Trophoblast cell (in vitro differentiated cells and primary cell): ENCODE measurements around the gene PAK3.

Source experiments
- DNase-seq, 2 donors: peaks; one replicate each; pipeline ENCODE4 v3.0.0-alpha.2; 2016
- H2AFZ ChIP-seq: 2 replicates; pipeline ENCODE4 v1.6.1; 2013; ENCODE audit warnings: low read length, moderate library complexity, mild to moderate bottlenecking; ENCODE audit not compliant: insufficient read depth, poor library complexity
- H2AK5ac ChIP-seq: 2 replicates; pipeline ENCODE4 v1.6.1; 2013; ENCODE audit warnings: mild to moderate bottlenecking, low read length
- H2BK120ac ChIP-seq: 2 replicates; pipeline ENCODE4 v1.6.1; 2013; ENCODE audit warnings: low read length, mild to moderate bottlenecking, moderate library complexity; ENCODE audit not compliant: insufficient read depth, poor library complexity
- H2BK12ac ChIP-seq: 2 replicates; pipeline ENCODE4 v1.6.1; 2013; ENCODE audit warnings: mild to moderate bottlenecking, low read length, moderate library complexity
- H2BK5ac ChIP-seq: 2 replicates; pipeline ENCODE4 v1.6.1; 2013; ENCODE audit warnings: low read length, low read depth, moderate library complexity, mild to moderate bottlenecking; ENCODE audit not compliant: poor library complexity
- H3K14ac ChIP-seq: 2 replicates; pipeline ENCODE4 v1.6.1; 2013; ENCODE audit warnings: mild to moderate bottlenecking, low read length
- H3K18ac ChIP-seq: 2 replicates; pipeline ENCODE4 v1.6.1; 2013; ENCODE audit warnings: mild to moderate bottlenecking, low read length
- H3K23ac ChIP-seq: 2 replicates; pipeline ENCODE4 v1.6.1; 2013; ENCODE audit warnings: low read length
- H3K27ac ChIP-seq: 2 replicates; pipeline ENCODE4 v1.5.1; 2013; ENCODE audit warnings: low read depth, mild to moderate bottlenecking, inconsistent platforms, low read length, moderate library complexity
- H3K27me3 ChIP-seq: 2 replicates; pipeline ENCODE4 v1.6.1; 2013; ENCODE audit warnings: inconsistent platforms, mild to moderate bottlenecking, low read length, moderate library complexity; ENCODE audit not compliant: insufficient read depth
- H3K36me3 ChIP-seq, 2 experiments: 1 replicate in 1 of 2; 2 replicates in 1 of 2; pipeline ENCODE4 v1.6.1; 2013; ENCODE audit warnings: low read length in 2 of 2, mild to moderate bottlenecking in 2 of 2, moderate library complexity in 1 of 2; ENCODE audit not compliant: insufficient read depth in 2 of 2, control insufficient read depth in 1 of 2
- H3K4ac ChIP-seq: 2 replicates; pipeline ENCODE4 v1.6.1; 2013; ENCODE audit warnings: low read depth, mild to moderate bottlenecking, low read length, moderate library complexity
- H3K4me1 ChIP-seq, 2 experiments: 1 replicate in 1 of 2; 2 replicates in 1 of 2; pipeline ENCODE4 v1.6.1; 2013; ENCODE audit warnings: low read length in 2 of 2, mild to moderate bottlenecking in 2 of 2, moderate library complexity in 1 of 2; ENCODE audit not compliant: insufficient read depth in 2 of 2, control insufficient read depth in 1 of 2
- H3K4me2 ChIP-seq: 2 replicates; pipeline ENCODE4 v1.6.1; 2013; ENCODE audit warnings: inconsistent platforms, mild to moderate bottlenecking, low read length, moderate library complexity
- H3K4me3 ChIP-seq: 2 replicates; pipeline ENCODE4 v1.5.1; 2013; ENCODE audit warnings: mild to moderate bottlenecking, low read depth, low read length, inconsistent platforms
- H3K79me1 ChIP-seq: one replicate; pipeline ENCODE4 v1.6.1; 2013; ENCODE audit warnings: low read length
- H3K79me2 ChIP-seq: 2 replicates; pipeline ENCODE4 v1.6.1; 2013; ENCODE audit warnings: low read length, mild to moderate bottlenecking; ENCODE audit not compliant: control insufficient read depth, insufficient read depth, poor library complexity
- H3K9ac ChIP-seq: 2 replicates; pipeline ENCODE4 v1.6.1; 2013; ENCODE audit warnings: mild to moderate bottlenecking, low read length
- H3K9me3 ChIP-seq: 2 replicates; pipeline ENCODE4 v1.6.1; 2013; ENCODE audit warnings: low read depth, mild to moderate bottlenecking, control low read depth, inconsistent platforms, low read length; ENCODE audit not compliant: insufficient read depth
- H4K12ac ChIP-seq: 2 replicates; pipeline ENCODE4 v1.6.1; 2013; ENCODE audit warnings: low read depth, mild to moderate bottlenecking, low read length, moderate library complexity
- H4K8ac ChIP-seq: 2 replicates; pipeline ENCODE4 v1.6.1; 2013; ENCODE audit warnings: low read depth, mild to moderate bottlenecking, low read length, moderate library complexity
- H4K91ac ChIP-seq: one replicate; pipeline ENCODE4 v1.6.1; 2013; ENCODE audit warnings: low read depth, mild to moderate bottlenecking, low read length, moderate library complexity
- WGBS: extraction: QIAGEN DNeasy Blood & Tissue Kit; methylation state at CpG from one replicate; pipeline ENCODE4 v1.1.7; 2013; ENCODE audit warnings: missing lambda C conversion rate; ENCODE audit not compliant: insufficient read length, insufficient coverage; ENCODE audit errors: extremely low coverage; 5-methylcytosine and 5-hydroxymethylcytosine counted together

The PAK3 gene

GRCh38 chrX:111127038-111127437, 31.0 kb downstream of the PAK3 start:
- Histone ChIP-seq H2BK120ac (no peak overlapping the region), H2BK5ac (no peak overlapping the region), H3K36me3 (no peaks in the 10 kb centered on the region), H3K27me3 (no peaks in the 10 kb centered on the region), H3K9ac (no peak overlapping the region), H3K4me3 (no peak overlapping the region), H3K4me2 (no peak overlapping the region), H3K27ac (no peak overlapping the region), H4K8ac (no peak overlapping the region), H4K91ac (no peak overlapping the region), H3K14ac (no peak overlapping the region), H3K9me3 (no peaks in the 10 kb centered on the region), H3K4ac (no peak overlapping the region), H3K79me1 (no peaks in the 10 kb centered on the region), H2AFZ (no peak overlapping the region), H2BK12ac (no peak overlapping the region), H3K18ac (no peak overlapping the region), H3K79me2 (no peaks in the 10 kb centered on the region), H3K23ac (no peak overlapping the region), H3K4me1 (no peaks in the 10 kb centered on the region), H4K12ac (no peak overlapping the region), H2AK5ac (no peak overlapping the region)
- no peak for DNase-seq

- Histone ChIP-seq H2AFZ (no peak overlapping the region), H4K12ac (no peak overlapping the region), H3K4me3 (no peak overlapping the region), H3K9ac (no peak overlapping the region), H3K4me2 (no peak overlapping the region), H3K4me1 (no peaks in the 10 kb centered on the region), H2AK5ac (no peak overlapping the region), H4K91ac (no peak overlapping the region), H2BK12ac (no peak overlapping the region), H2BK120ac (no peak overlapping the region), H3K36me3 (no peaks in the 10 kb centered on the region), H2BK5ac (no peak overlapping the region), H3K9me3 (no peaks in the 10 kb centered on the region), H3K14ac (no peak overlapping the region), H3K23ac (no peak overlapping the region), H3K4ac (no peak overlapping the region), H3K79me2 (no peaks in the 10 kb centered on the region), H3K18ac (no peak overlapping the region), H4K8ac (no peak overlapping the region), H3K79me1 (no peaks in the 10 kb centered on the region), H3K27me3 (no peaks in the 10 kb centered on the region), H3K27ac (no peak overlapping the region)
- peak in 1 of 2 donors; percentile 30 for DNase-seq
- WGBS, result no CpG with 5 or more reads among the region's 1 CpG
These were observed 33.9 kb downstream of the PAK3 start for GRCh38 chrX:111129921-111130320.

GRCh38 chrX:111131572-111131971, 35.6 kb downstream of the PAK3 start:
- Histone ChIP-seq H3K27me3 (no peaks in the 10 kb centered on the region), H4K12ac (no peak overlapping the region), H3K4me2 (no peak overlapping the region), H4K91ac (no peak overlapping the region), H3K14ac (no peak overlapping the region), H3K4me1 (no peaks in the 10 kb centered on the region), H2BK120ac (no peak overlapping the region), H4K8ac (no peak overlapping the region), H3K4me3 (no peak overlapping the region), H3K79me1 (no peaks in the 10 kb centered on the region), H3K36me3 (no peaks in the 10 kb centered on the region), H3K79me2 (no peaks in the 10 kb centered on the region), H2BK5ac (no peak overlapping the region), H3K23ac (no peak overlapping the region), H3K27ac (no peak overlapping the region), H2BK12ac (no peak overlapping the region), H3K4ac (no peak overlapping the region), H2AK5ac (no peak overlapping the region), H3K9me3 (no peaks in the 10 kb centered on the region), H3K9ac (no peak overlapping the region), H2AFZ (no peak overlapping the region), H3K18ac (no peak overlapping the region)
- peak; percentile 1 to 32 for DNase-seq

- no peaks in the 10 kb centered on the region for H3K4me1 ChIP-seq
- H3K27ac ChIP-seq, result no peak overlapping the region
- H2BK120ac ChIP-seq, result no peak overlapping the region
- H4K91ac ChIP-seq, result no peak overlapping the region
- H3K18ac ChIP-seq, result no peak overlapping the region
- H3K23ac ChIP-seq, result no peak overlapping the region
- H2AFZ ChIP-seq, result no peak overlapping the region
- no peak overlapping the region for H2AK5ac ChIP-seq
- no peak overlapping the region for H4K8ac ChIP-seq
- no peak overlapping the region for H3K4me2 ChIP-seq
- no peak overlapping the region for H3K9ac ChIP-seq
- H3K4ac ChIP-seq, result no peak overlapping the region
- no peaks in the 10 kb centered on the region for H3K79me1 ChIP-seq
- no peaks in the 10 kb centered on the region for H3K9me3 ChIP-seq
- H2BK12ac ChIP-seq, result no peak overlapping the region
- no peak overlapping the region for H2BK5ac ChIP-seq
- no peaks in the 10 kb centered on the region for H3K79me2 ChIP-seq
- H4K12ac ChIP-seq, result no peak overlapping the region
- H3K36me3 ChIP-seq, result no peaks in the 10 kb centered on the region
- no peak overlapping the region for H3K14ac ChIP-seq
- DNase-seq, result no peak
- no peak overlapping the region for H3K4me3 ChIP-seq
- no peaks in the 10 kb centered on the region for H3K27me3 ChIP-seq
These were observed 37.4 kb downstream of the PAK3 start for GRCh38 chrX:111133389-111133788.

- Histone ChIP-seq H3K4me1 (no peaks in the 10 kb centered on the region), H3K79me2 (no peaks in the 10 kb centered on the region), H4K91ac (no peak overlapping the region), H3K23ac (no peak overlapping the region), H3K18ac (no peak overlapping the region), H3K79me1 (no peaks in the 10 kb centered on the region), H3K27me3 (no peaks in the 10 kb centered on the region), H3K4ac (no peak overlapping the region), H2AFZ (no peak overlapping the region), H2BK5ac (no peak overlapping the region), H3K9me3 (no peaks in the 10 kb centered on the region), H3K27ac (no peak overlapping the region), H4K12ac (no peak overlapping the region), H2AK5ac (no peak overlapping the region), H4K8ac (no peak overlapping the region), H3K36me3 (no peaks in the 10 kb centered on the region), H3K4me2 (no peak overlapping the region), H3K9ac (no peak overlapping the region), H3K4me3 (no peak overlapping the region), H3K14ac (no peak overlapping the region), H2BK120ac (no peak overlapping the region), H2BK12ac (no peak overlapping the region)
- DNase-seq, result no peak
These were observed 49.9 kb downstream of the PAK3 start for GRCh38 chrX:111145878-111146277.
